ENCODE measurements around the gene PAX5.

The PAX5 gene

DNA sequence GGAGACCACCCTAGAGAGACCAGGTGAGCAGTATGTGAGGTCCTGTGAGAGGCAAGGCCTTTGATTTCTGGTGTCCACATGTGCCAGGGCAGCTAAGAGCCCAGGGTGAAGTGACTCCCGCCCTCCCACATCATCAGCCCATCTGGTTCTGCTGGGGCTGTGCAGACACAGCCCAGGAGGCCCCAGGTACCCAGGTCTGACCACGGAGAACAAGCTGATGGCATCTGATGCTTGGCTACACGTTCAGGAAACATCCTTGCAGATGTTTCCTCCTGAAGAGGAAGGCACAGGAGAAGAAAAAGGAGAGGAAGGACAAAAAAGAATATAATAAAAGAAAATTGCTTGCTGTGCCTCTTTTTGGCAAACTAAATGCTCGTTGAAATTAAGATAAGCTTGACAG is 225.8 kb downstream of the PAX5 start:
- DNase-seq (ENCODE audit: low spot score), result no peak

DNA sequence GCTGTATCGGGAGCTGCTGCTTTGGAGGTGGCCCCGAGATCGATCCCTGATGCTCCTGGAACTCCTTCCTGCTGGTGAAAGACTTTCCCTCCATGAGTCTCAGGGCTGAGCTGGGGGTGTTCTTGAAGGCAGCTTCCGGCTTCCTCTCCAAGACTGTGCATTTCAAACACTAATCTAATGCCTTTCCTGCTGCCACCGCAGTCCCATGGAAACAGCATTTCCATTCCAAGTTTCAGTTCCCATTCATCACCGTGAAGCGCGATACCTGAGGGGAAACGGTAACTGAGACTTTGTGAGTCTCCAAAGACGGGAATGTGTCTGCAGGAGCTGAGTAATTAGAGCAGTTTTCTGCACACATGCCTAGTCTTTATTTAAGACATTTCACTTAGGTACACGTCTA is 230.1 kb downstream of the PAX5 start:
- DNase-seq (ENCODE audit: low spot score), result no peak

DNA sequence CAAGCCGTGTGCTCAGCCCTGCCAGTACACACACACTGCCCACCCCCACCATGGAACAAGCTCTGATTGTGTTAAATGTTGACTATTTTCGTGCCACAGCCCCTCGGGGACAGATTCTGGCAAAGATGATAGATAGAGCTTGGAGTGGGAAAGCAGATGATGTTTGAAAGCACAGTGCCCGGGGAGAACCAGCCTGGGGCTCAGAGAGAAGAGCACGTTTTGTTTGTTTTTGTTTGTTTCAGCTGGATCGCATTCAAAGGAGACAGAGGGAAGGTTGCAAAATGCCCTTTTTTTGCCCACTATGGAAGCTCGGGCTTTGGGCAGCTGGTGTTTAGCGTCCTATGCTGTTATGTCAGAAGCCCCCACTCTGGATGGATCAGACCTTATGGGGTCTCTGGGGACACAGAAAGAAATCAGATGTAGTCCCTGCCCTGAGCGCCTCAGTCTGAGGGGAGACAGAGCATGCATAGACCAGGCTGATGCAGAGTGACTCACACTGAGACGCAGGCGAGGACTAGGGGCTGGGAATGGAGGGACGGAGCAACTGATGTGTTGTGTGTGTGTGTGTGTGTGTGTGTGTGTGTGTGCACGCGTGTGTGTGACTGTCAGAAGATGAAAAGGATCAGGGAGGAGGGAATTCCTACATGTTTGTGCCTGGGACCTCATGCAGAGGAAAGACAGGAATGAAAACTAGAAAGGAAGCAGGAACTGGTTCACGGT is 231.7 kb downstream of the PAX5 start:
- peak; percentile 84 for DNase-seq (ENCODE audit: low spot score)

DNA sequence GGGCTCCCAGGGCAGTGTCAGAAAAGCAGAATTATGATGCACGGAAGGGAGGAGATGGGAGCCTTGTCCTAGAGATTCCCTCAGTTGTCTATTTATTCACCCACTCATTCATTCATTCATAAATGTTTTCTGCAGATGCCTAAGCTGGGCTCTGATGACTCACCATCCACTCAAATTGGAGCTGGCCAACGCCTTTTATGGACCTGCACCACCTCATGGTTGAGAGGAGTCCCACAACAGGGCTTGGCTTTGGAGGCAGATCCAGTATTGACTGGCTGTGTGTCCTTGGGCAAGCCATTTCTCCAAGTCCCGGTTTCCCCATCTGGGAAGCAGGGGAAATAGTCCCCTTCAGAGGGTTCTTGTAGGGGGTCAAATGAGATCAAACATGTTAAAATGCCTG is 233.6 kb downstream of the PAX5 start:
- DNase-seq (ENCODE audit: low spot score), result no peak

DNA sequence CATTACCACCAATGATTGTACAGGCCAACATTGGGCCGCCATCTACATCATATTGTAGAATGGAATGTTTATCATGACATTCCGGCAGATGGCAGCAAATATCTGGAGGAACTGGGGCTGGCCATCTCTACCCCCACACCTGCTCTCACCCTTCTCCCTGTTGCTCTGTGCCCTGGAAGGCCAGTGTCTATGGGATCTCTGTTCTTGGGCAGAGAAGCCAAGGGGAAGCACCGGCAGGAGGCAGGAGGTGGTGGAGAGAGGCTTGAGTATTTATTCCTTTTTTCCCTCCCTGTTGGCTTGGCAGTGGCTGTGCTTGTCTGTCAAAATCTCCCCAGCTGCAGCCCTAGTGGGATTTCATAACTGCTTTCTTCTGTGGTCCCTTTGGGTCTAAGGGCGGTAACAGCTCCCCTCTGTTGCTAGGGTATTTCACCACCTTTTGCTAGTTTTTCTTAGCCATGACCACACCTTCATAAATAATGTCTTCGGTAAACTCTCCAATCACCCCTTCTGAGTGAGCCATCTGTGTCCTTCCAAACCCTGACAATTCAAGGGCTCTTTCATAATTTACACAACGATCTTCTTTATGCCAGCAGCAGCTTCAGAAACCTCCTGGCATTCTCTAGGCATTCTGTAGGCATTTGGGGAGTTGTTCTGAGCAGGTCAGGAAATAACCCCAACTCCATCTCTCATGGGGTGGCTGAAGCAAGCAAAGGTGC is 235.6 kb downstream of the PAX5 start:
- peak; percentile 52 for DNase-seq (ENCODE audit: low spot score)

DNA sequence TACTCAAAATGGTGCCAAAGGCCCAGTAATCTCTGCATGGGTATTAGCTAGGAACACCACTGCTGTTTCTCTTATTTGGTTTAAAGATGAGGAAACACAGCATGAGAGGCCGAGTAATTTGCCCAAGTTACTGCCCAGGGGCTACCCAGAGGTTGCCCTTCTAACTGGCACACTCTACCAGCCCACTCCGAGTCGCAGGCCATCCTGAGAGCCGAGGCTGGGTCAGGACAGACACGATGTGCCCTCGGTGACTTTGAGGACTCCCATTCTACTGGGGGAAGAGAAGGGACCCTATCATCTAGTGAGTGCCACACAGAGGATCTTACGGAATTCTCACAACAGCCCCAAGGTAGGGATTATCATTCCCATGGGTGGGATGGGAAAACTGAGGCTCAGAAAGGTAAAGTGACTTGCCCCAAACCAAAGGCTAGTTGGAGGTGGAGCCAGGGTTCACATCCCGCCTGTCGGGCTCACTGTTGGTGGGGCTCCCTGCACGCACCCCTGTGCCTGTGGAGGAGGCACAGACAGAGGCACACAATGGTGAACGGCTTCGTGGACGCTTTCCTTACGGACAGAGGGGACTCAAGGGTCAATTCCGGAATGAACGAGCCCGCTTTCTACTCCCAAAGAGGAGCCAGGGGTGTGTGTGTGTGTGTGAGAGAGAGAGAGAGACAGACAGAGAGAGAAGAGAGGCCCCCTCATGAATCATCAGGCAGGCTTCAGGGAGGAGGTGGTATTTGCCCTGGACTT is 236.4 kb downstream of the PAX5 start:
- DNase-seq (ENCODE audit: low spot score), result no peak

DNA sequence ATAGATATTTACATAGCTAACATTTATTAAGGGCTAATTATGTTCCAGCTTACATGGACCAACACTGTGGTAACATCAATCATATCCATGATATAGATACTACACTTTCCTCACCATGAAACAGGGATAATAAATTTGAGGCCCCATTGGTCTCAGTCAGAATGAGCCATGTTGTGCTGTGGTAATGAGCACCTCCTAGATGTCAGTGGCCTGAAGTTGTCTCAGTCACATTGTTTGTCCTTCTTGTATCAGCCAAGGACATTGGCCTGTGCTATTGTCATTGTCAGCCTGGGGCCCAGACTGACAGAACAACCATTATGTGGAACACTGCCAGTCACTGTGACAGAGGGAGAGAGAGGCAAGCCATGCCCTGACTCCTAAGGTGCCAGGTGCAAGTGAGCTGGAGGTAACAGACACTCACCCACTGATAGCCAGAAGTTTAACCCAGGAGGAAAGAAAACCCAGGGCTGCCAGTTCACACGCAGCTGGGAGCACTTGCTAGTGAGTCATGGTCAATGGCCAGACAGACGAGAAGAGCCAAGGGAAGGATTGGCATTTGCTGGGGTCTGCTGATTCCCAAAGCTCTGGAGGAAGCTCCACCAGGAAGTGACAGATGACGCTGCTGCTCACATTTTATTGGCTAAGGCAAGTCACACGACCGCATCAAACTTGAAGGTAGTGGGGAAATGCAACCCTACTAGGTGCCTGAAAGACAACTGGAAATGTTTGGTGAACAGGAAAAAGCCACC is 237.2 kb downstream of the PAX5 start:
- no peak for DNase-seq (ENCODE audit: low spot score)

DNA sequence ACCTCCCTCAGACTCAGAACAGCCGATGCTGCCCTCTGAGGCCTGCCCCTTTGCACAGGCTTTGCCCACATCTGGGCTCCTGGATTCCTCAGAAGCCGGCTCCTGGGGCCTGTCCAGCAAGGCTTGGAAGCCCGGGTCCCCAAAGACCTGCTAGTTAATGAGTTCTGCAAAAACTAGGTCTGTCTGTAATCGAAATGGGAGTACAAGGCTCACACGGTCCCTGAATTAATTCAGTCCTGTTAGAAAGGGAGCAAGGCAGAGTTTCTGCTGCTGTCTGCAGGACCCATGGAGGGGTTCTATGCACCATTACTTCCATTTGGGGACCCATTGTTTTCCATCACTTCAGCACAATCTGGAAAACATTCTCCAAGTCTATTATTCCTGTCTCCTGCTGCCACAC is 239.6 kb downstream of the PAX5 start:
- DNase-seq (ENCODE audit: low spot score), result no peak

DNA sequence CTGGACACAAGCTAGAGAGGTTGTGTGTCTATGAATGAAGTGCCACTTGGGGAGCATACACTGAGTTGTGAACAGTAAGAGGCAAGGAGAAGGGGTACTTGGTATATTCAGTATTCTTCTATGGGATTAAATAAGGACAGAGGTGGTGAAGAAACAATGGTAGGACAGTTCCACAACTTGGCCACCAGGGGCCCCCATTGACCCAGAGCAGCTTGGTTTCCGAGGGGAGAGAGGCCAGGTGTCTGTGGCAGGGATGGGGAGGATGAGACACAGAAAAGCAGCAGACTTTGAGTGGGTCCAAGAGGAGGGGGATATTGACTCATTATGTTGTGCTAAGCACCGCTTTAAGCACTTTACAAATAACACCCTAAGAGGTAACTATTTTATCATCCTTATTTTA is 240.8 kb downstream of the PAX5 start:
- no peak for DNase-seq (ENCODE audit: low spot score)

DNA sequence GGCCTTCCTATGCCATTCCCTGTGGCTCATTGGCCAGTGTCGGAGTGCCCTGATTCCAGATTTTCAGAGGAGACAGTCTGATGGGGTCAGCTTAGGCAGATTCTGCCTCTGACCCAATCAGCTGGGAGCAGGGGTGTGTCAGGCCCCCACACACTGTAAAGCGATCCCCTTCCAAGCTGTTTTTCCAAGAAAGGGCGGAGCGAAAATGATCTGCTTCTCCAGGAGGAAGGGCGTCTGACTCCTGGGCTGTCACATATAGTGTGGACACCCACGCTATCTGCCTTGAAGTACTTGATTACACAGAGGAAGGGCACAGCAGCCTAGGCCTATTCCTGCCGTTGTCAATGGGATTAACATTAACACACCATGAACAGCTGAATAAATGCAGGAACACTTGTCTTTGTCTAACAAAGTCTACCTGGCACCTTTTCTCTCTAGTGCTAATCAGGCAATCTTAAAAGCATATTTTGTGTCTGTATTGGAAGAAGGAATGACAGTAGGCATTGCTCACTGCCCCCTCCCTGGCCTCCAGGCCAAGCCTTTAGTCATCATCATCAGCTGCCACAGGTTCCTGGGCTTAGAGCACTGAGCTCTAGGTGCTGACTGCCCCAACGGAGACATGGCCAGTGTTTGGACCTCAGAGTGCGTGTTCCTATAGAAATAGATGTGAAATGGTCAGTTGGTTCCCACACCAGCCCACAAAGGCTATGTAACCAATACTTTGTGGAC is 242.7 kb downstream of the PAX5 start:
- DNase-seq (ENCODE audit: low spot score), result no peak

DNA sequence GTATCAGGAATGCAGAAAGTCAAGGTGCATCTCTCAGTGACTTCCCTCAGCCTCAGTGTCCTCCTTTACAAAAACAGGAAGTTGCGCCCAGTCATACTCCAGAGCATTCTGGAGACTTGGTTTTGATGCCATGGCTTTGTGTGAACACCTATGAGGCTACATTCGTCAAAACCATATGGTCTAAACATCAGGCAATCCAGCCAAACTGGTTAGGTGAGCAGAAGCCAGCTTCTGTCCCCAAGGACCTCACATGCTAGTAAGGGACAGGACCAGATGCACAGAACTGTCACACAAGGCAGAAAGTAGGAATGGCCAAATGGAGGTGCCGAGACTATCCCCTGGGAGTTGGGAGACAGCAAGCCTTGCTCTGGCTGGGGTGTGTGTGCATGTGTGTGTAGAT is 244.2 kb downstream of the PAX5 start:
- no peak for DNase-seq (ENCODE audit: low spot score)

DNA sequence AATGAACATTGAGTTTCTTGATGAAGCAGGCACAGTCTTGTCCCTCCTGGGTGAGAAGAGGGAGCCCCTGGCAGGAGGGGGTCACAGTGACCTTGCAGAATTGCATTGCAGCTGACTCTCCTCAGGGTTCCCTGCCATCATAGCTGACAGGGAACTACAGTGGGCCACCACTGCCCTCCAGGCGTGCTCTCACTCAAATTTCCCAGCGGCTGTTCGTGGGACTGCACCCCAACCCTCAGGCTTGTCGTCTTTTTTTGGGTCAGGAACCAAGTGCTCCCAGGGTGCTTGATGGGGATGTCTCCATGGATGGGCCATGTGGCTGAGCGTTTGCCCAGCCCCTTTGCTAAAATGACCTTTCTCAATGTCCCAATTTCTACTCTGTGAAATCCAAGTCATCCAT is 245.5 kb downstream of the PAX5 start:
- DNase-seq (ENCODE audit: low spot score), result no peak

DNA sequence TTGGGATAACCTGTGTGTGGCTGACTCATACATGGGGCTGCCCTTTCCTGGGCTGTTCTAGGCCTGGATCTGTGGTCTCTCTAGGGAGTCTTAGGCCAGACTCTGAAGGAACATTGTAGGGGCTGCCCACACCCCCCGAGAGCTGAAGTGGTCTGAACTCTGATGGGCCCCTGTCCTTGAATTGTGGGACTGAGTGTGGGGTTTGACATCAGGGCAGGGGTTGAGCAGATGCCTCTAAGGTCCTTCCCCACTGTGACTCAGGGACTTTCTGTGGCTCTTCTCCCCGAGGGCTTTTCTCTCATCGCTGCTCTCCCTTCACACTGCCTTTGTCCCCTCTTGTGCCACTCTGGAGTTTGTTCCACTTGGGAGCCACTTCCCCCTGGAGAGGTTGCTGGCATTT is 246.4 kb downstream of the PAX5 start:
- no peak for DNase-seq (ENCODE audit: low spot score)

All from putamen (tissue), 1 donor.